Common myeloid progenitor, CD34-positive (primary cell): ENCODE results near the gene NLRP11.

Experiments
- CTCF ChIA-PET: fragments of 350-600 bp; sonication (Branson Sonifier 250); formaldehyde crosslinking; loops from one replicate; lab custom pipeline; 2021; ENCODE audit warnings: antibody characterized with exemption; lab: Charles Lee
- POLR2A ChIA-PET: fragments of 350-600 bp; sonication (Branson Sonifier 250); formaldehyde crosslinking; loops from one replicate; lab custom pipeline; 2021; ENCODE audit warnings: antibody characterized with exemption; lab: Charles Lee
- DNase-seq, 3 donors: peaks; one replicate each; pipeline versions ENCODE4 v3.0.0 to v3.0.0-alpha.2; 2013
- H3K27ac ChIP-seq, 2 experiments: 1 replicate in 1 of 2; 2 replicates in 1 of 2; pipeline ENCODE4 v1.7.0; 2013; ENCODE audit warnings: inconsistent platforms in 2 of 2, low read length in 2 of 2, mild to moderate bottlenecking in 2 of 2, low read depth in 1 of 2, moderate library complexity in 1 of 2; ENCODE audit not compliant: severe bottlenecking in 2 of 2, insufficient read depth in 1 of 2, poor library complexity in 1 of 2
- H3K27me3 ChIP-seq, 5 experiments: replicated peaks in 2 of 5; 1 replicate in 3 of 5; 2 replicates in 2 of 5; pipeline versions ENCODE4 v1.6.1 to v1.7.0; 2013; ENCODE audit warnings: low read length in 4 of 5, mild to moderate bottlenecking in 2 of 5, moderate library complexity in 2 of 5, inconsistent platforms in 1 of 5; ENCODE audit not compliant: insufficient read depth in 5 of 5, control insufficient read depth in 4 of 5
- H3K36me3 ChIP-seq, 4 experiments: 1 replicate in 2 of 4; 2 replicates in 2 of 4; pipeline versions ENCODE4 v1.6.1 to v1.7.0; 2013; ENCODE audit warnings: low read length in 3 of 4, control low read depth in 1 of 4, mild to moderate bottlenecking in 1 of 4; ENCODE audit not compliant: control insufficient read depth in 4 of 4, insufficient read depth in 4 of 4
- H3K4me1 ChIP-seq, 4 experiments: 1 replicate in 3 of 4; 2 replicates in 1 of 4; pipeline versions ENCODE4 v1.6.1 to v1.7.1; 2013; ENCODE audit warnings: low read length in 3 of 4, mild to moderate bottlenecking in 3 of 4, control low read depth in 1 of 4, inconsistent platforms in 1 of 4, moderate library complexity in 1 of 4; ENCODE audit not compliant: control insufficient read depth in 4 of 4, insufficient read depth in 4 of 4; ENCODE audit errors: control extremely low read depth in 1 of 4
- H3K4me3 ChIP-seq, 7 experiments: 1 replicate in 4 of 7; 2 replicates in 3 of 7; pipeline versions ENCODE4 v1.5.1 to v1.7.0; 2013; ENCODE audit warnings: mild to moderate bottlenecking in 7 of 7, low read length in 6 of 7, moderate library complexity in 6 of 7, inconsistent platforms in 2 of 7, low read depth in 2 of 7, control low read depth in 1 of 7; ENCODE audit not compliant: insufficient read depth in 4 of 7, control insufficient read depth in 1 of 7; ENCODE audit errors: extremely low read depth in 1 of 7
- H3K9me3 ChIP-seq, 5 experiments: 1 replicate in 4 of 5; 2 replicates in 1 of 5; pipeline versions ENCODE4 v1.6.1 to v1.7.1; 2013; ENCODE audit warnings: low read length in 4 of 5, mild to moderate bottlenecking in 2 of 5, inconsistent platforms in 1 of 5, low read depth in 1 of 5, moderate library complexity in 1 of 5; ENCODE audit not compliant: control insufficient read depth in 4 of 5, insufficient read depth in 2 of 5; ENCODE audit errors: control extremely low read depth in 1 of 5
- WGBS: methylation state at CpG from one replicate; pipeline ENCODE4 v1.1.5; 2013; ENCODE audit not compliant: insufficient coverage; 5-methylcytosine and 5-hydroxymethylcytosine counted together

Gene NLRP11

GRCh38 chr19:55857974-55858373 lies 26.2 kb upstream of the NLRP11 start:
- POLR2A ChIA-PET, result no interaction called here
- WGBS, result 92% methylated on average over 16 of the region's 23 CpGs
- no peak overlapping the region for H3K27ac ChIP-seq

GRCh38 chr19:55857149-55857548 lies 25.4 kb upstream of the NLRP11 start:
- Histone ChIP-seq H3K36me3 (no peaks in the 10 kb centered on the region), H3K4me3 (no peak overlapping the region), H3K27me3 (no peaks in the 10 kb centered on the region), H3K4me1 (no peaks in the 10 kb centered on the region), H3K27ac (no peak overlapping the region), H3K9me3 (peaks cover 0 to 2% (median 0%) of the 10 kb centered on the region in 5 experiments)
- POLR2A ChIA-PET, result no interaction called here
- DNase-seq, result peak in 1 of 3 donors; percentile 6
- CTCF ChIA-PET, result no interaction called here
- WGBS, result 46% methylated on average over 2 of the region's 4 CpGs

More at GRCh38 chr19:55857974-55858373, 26.2 kb upstream of the NLRP11 start:
- no peak for DNase-seq
- Histone ChIP-seq H3K9me3 (peaks cover 0 to 2% (median 0%) of the 10 kb centered on the region in 5 experiments), H3K4me3 (no peak overlapping the region), H3K4me1 (no peaks in the 10 kb centered on the region), H3K27me3 (no peaks in the 10 kb centered on the region), H3K36me3 (no peaks in the 10 kb centered on the region)
- CTCF ChIA-PET, result interaction anchor here (1.5 kb wide), 1 partner anchor 21 kb away, joined by 3 read pairs; no protein-coding TSS in a partner anchor

GRCh38 chr19:55855160-55855559 lies 23.4 kb upstream of the NLRP11 start:
- H3K36me3 ChIP-seq, result no peaks in the 10 kb centered on the region
- no peak overlapping the region for H3K4me3 ChIP-seq
- CTCF ChIA-PET, result no interaction called here
- H3K27me3 ChIP-seq, result no peaks in the 10 kb centered on the region
- DNase-seq, result no peak
- POLR2A ChIA-PET, result no interaction called here
- WGBS, result 83% methylated on average over 1 of the region's 1 CpG
- no peaks in the 10 kb centered on the region for H3K4me1 ChIP-seq
- peaks cover 0 to 3% (median 2%) of the 10 kb centered on the region in 5 experiments for H3K9me3 ChIP-seq
- H3K27ac ChIP-seq, result no peak overlapping the region

DNA sequence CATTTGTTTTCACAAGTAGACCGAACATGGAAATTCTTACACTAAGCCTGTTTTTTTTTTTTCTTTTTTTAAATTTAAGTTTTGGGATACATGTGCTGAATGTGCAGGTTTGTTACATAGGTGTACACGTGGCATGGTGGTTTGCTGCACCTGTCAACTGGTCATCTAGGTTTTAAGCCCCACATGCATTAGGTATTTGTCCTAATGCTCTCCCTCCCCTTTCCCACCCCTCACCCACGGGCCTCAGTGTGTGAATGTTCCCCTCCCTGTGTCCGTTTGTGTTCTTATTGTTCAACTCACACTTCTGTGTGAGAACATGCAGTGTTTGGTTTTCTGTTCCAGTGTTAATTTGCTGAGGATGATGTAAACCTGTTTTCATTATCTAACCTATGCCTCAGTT lies 7.1 kb upstream of the NLRP11 start:
- Histone ChIP-seq H3K9me3 (peaks cover 0 to 5% (median 0%) of the 10 kb centered on the region in 5 experiments), H3K4me3 (no peak overlapping the region), H3K4me1 (no peaks in the 10 kb centered on the region), H3K27me3 (no peaks in the 10 kb centered on the region), H3K36me3 (no peaks in the 10 kb centered on the region), H3K27ac (no peak overlapping the region)
- no CpG with 5 or more reads among the region's 4 CpGs for WGBS
- ChIA-PET CTCF (no interaction called here), POLR2A (no interaction called here)
- no peak for DNase-seq

DNA sequence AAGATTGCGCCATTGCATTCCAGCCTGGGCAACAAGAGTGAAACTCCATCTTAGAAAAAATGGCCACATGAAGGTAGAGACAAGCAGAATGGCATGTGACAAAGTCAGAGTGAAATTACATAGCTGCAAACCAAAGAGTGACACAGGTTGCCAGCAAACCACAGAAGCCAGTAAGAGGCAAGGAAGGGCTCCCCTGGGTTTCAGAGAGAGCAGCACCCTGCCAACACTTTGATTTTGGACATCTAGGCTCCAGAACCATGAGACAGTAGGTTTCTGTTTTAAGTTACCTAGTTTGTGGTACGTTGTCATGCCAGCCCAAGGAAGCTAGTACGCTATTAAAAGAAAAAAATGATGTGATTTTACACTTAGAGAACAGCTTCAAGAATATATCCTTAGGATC lies 6.5 kb upstream of the NLRP11 start:
- ChIA-PET CTCF (no interaction called here), POLR2A (no interaction called here)
- H3K9me3 ChIP-seq, result peaks cover 0 to 5% (median 0%) of the 10 kb centered on the region in 5 experiments
- H3K27ac ChIP-seq, result no peak overlapping the region
- no peaks in the 10 kb centered on the region for H3K27me3 ChIP-seq
- H3K4me3 ChIP-seq, result no peak overlapping the region
- H3K4me1 ChIP-seq, result no peaks in the 10 kb centered on the region
- no peak for DNase-seq
- WGBS, result 100% methylated on average over 1 of the region's 3 CpGs
- no peaks in the 10 kb centered on the region for H3K36me3 ChIP-seq

DNA sequence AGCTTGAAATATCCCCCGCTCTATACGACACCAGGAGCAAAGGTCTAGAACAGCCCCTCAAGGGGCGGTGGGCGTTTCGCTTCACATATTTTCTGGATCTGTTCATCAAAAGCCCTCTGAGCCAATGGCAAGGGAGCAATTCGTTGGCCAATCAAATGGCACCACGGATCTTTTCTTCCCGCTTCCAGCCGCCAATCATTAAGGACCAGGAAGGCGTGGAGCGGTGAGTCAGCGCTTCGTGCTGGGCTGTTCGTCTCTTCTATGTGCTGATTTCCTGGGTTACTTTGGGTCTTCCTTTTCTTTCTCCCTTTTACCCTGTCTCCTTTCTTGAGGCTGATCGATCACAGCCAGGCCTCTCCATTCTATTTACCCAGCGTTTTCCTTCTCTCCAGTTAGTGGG lies 4.5 kb upstream of the NLRP11 start, which contains the start of gene NLRP4:
Gene NLRP4 (plus strand): TSS at position 201 of the 400 bp plus-strand sequence. CDS start 15,541 bp downstream, outside the sequence.
- Histone ChIP-seq H3K27ac (no peak within 1 kb of the TSS), H3K36me3 (no peaks in the 10 kb centered on the region), H3K9me3 (peaks cover 0 to 5% (median 0%) of the 10 kb centered on the region in 5 experiments), H3K27me3 (no peaks in the 10 kb centered on the region), H3K4me3 (no peak within 1 kb of the TSS), H3K4me1 (no peaks in the 10 kb centered on the region)
- DNase-seq, result no peak
- ChIA-PET CTCF (no interaction called here), POLR2A (no interaction called here)
- WGBS, result 92% methylated on average over 14 of the region's 16 CpGs

- POLR2A ChIA-PET, result no interaction called here
- H3K27ac ChIP-seq, result no peak overlapping the region
- H3K27me3 ChIP-seq, result no peaks in the 10 kb centered on the region
- WGBS, result no CpG with 5 or more reads among the region's 4 CpGs
- no peaks in the 10 kb centered on the region for H3K36me3 ChIP-seq
- no peak overlapping the region for H3K4me3 ChIP-seq
- peaks cover 0 to 5% (median 0%) of the 10 kb centered on the region in 5 experiments for H3K9me3 ChIP-seq
- no peaks in the 10 kb centered on the region for H3K4me1 ChIP-seq
- DNase-seq, result no peak
- CTCF ChIA-PET, result no interaction called here
These were observed 877 bp upstream of the NLRP11 start for GRCh38 chr19:55832676-55833075.
